ENCODE results near the gene SLC25A21.
A peak's percentile ranks its signal among the peaks of the same experiment; 100 is the strongest.
"Not testable (repeated sequence)": the region's sequence is repeated elsewhere in the genome, so short reads cannot be mapped to it uniquely, and the experiment has no call there.

SLC25A21 gene

DNA sequence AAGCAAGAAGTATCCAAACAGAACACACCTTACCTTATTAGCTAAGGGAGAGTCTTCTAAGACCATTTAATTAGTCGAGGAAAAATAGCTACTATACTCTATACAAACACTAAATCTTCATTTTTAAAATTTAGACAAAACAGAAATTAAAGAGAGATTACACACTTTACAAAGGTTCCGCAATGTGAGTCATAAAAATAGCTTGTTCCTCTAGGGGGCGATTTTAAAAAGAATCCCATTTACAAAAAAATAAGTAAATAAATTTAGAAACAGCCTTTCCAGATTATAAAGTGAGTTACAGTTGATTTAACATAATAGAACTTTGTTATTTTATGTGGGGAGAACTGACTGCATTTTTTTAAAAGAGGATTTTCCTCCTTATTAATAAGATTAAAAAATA lies 309.1 kb downstream of the SLC25A21 start:
- no peak for DNase-seq (ENCODE audit: low read depth)

DNA sequence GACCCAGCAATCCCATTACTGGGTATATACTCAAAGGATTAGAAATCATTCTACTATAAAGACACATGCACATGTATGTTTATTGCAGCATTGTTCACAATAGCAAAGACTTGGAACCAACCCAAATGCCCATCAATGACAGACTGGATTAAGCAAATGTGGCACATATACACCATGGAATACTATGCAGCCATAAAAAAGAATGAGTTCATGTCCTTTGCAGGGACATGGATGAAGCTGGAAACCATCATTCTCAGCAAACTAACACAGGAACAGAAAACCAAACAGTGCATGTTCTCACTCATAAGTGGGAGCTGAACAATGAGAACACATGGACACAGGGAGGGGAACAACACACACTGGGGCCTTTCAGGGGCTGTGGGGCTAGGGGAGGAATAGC lies 310.2 kb downstream of the SLC25A21 start:
- DNase-seq (ENCODE audit: low read depth): not testable (repeated sequence)

DNA sequence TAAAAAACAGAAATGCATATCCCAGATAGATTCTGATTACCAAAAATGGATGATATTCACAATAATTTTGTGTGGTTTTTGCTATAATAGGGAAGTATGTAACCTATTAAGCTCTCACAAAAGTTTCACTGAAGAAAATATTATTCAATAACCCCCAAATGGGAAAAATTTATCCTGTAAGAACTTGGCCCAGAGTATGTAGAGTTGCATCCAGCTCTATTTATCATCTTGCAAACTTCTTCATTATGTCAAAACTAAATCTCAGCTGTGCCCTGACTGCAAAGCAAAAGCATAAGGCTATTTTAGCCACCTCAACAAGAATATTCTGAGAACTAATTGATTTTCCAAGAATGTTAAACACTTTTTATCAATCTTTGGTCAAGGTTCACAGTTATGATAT lies 311.6 kb downstream of the SLC25A21 start:
- DNase-seq (ENCODE audit: low read depth): no peak

DNA sequence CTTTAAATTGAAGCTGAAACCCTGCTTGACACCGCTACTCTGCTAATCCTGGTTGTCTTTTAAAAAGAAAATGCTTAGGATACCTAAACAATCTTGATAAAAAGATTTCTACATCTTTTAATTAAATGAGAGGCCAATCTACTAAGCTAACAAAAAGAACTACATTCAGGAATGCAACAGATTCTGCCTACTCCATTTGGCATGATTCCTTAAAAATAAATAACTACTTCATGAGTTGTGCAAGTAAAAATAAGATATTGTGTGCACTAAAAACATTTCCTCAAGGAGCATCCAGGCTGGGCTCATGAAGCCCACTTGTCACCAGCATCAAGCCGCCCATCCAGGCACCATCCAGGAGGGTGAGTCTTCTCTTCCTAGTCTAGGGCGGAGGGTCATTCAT lies 313.3 kb downstream of the SLC25A21 start:
- DNase-seq (ENCODE audit: low read depth): no peak

DNA sequence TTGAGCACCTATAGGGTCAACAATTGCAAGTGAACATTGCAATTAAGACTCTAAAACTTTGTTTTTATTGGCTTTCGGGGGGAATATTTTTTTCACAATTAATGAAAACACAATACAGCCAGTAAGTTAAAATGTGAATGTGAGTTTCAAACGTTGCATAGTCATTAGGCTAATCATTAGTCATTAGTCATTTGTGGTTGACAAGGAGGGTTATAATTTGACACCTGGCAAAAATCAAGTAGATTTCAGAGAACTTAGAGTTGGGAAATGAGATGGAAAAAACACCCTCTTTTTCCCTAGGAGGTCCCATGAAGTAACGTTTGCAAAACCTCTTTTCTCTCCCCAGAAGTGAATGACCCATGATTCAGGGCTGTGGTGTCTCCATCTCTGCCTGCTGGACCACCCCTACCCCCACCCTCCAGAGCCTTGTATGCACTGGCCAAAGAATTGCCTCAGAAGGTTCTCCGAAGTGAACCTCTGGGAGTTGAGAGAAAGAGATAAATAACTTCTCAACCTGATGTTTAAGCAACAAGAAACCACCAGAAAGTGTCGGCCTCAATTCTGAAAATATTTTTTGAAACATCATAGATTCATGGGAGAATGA lies 314.5 kb downstream of the SLC25A21 start:
- no peak for DNase-seq (ENCODE audit: low read depth)

DNA sequence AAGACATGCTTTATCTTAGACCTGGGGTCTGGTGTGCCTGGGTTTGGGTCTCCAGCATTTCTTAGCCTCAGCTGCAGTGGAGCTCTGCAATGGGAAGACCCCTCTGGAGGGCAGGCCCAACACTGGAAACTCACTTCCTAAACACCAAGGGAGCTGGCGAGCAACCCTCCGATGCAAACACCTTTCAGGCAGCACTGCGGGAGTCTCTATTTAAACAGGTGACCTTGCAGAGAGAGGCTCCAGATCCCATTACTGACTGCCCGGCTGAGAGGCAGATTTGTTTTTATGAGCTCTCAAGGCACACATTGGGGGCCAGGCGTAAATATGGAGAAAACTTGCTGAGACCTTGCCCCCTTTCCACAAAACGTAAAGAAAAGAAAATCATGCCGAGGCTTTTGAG lies 315.3 kb downstream of the SLC25A21 start:
- no peak for DNase-seq (ENCODE audit: low read depth)

DNA sequence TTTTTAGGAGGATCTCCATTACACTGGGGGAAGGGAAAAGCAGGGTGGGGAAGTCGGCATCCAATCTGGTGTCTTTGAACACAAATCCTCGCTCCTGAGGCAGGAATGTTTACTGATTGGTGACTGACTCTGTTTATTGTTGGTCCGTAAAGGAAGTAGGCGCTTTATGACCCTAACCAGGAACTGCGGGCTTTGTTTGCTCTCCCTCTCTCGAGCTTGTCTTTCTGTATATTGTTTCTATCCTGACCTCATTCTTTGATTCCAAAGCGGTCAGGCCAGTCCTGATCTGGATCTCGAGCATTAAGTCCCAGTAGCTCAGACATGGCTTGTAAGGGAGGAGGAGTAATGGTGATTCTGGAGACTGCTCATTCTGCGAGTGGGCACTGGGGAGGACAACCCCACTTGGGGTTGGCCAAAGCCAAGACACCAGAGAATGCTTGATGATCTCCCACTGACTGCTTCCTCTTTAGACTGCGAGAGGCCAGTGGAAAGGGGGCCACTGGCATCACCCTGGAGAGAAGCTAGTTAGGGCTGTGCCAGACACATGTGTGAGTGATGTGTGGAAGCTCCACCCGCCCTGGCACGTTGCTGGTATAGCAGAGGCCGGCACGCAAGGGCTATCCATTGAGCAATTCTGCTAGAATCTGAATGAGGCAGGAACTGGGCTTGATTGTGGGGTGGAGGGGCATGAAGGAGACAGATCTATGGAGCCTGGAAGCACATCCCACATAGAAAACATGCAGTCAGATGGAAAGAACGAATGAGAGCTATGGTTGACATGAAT lies 316.1 kb downstream of the SLC25A21 start:
- DNase-seq (ENCODE audit: low read depth): no peak

DNA sequence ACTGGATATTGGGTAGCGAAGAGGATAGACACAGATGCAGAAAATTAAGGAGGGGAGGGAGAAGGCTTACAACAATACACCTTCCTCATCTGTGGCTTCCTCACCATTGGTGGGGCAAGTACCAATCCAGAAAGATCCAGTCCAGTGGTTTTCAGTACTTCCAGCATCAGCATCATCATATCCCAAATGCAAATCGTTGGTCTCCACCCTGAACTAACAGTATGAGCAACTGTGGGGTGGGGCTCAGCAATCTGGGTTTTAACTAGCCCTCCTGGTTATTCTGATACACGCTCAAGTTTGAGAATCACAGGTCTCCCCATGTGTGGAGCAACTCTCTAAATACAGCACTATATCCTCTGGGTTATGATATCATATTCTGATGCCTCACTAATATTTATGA lies 317.0 kb downstream of the SLC25A21 start:
- DNase-seq (ENCODE audit: low read depth): no peak

DNA sequence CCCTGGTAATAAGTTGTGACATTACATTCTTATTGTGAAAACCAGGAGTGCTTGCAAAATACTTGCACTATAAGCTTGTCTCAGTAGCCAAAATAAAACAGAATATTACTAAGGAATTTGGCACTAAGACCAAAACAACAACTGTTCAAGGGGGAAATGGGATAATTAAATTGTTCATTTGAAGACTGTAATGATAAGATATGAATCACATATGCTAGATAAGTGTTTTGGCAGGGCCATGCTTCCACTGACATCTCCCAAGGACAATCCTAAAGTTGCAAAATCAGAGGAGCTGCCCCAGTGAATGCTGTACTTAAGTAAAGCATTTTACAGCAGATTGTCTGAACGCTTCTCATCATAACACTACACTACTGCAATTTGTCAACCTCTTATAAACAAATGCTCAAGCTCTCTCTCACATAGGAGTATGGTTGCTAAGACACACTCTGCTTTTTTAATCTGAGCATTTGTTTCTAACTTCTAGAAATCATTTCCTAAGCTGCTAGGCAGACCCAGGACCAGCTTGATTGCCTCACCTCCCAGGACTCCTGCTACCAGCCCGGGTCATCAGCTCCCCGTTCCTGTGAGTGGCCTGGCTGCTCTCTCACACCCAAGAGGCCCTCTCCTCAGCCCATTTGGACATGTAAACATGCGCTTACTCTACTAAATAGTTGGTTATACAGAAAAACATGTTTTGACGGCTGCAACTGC lies 319.3 kb downstream of the SLC25A21 start:
- peak; percentile 49 for DNase-seq (ENCODE audit: low read depth)

DNA sequence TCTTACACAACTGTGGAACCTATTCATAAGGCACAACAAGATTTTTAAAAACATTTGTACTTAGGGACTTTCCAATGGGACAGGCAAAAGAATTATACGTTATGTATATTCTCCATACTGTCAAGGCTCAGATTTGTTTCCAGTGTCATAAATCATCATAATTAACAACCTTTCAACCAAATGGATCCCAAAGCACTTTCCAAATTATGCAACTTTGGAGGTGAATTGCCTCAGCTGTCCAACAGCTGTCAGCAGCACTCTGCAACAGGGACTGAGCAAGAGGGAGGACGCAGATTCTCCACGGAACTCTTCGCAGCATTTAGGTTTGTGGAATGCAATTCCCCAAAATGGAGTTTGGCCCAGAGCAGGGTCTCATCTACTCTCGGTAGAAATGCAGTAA lies 324.2 kb downstream of the SLC25A21 start:
- no peak for DNase-seq (ENCODE audit: low read depth)

DNA sequence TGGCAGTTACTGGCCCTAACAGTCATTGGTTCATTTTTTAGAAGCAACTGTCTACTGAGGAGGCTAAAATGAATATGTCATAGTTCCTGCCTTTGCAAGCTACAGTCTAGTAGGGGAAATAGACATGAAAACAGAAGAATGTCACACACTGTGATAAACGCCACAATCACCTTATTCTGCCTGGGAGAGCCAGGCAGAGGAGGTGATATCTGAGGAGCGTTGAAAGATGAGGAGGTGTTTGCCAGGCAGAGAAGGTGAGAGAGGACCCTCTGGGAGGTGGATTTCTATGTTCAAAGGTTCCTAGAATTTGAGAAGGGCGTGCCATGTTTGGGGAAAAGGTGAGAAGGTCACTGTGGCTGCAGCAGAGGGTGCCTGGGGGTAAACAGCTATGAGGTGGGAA lies 325.0 kb downstream of the SLC25A21 start:
- no peak for DNase-seq (ENCODE audit: low read depth)

DNA sequence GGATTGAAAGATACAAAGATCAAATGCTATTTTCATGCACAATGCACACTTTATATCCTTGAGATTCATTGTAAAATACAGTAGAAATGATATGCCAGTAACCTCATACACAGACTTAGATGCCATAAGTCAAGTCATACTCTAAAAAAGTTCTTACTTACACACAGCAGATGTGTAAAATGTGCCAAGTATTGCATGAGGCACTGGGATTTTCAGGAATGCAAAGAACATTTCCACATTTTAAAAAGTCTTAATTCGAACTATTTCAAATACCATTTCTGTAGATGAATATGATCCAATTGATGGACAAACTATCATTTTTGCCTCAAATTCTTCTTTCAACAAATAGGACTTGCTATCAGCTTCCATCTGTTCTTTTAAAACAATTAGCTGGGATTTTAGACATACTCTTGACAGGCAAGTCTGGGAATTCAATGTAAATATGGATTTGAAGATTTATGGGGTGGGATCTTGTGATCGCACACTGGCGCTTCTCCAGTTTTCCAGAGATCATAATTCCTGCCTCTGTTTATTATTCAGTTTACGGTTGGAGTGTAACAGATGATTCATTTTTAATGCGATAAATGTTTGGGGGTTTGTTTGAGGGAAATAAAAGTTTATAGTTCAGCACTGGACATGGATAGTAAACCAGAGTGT lies 326.9 kb downstream of the SLC25A21 start:
- DNase-seq (ENCODE audit: low read depth): no peak

DNA sequence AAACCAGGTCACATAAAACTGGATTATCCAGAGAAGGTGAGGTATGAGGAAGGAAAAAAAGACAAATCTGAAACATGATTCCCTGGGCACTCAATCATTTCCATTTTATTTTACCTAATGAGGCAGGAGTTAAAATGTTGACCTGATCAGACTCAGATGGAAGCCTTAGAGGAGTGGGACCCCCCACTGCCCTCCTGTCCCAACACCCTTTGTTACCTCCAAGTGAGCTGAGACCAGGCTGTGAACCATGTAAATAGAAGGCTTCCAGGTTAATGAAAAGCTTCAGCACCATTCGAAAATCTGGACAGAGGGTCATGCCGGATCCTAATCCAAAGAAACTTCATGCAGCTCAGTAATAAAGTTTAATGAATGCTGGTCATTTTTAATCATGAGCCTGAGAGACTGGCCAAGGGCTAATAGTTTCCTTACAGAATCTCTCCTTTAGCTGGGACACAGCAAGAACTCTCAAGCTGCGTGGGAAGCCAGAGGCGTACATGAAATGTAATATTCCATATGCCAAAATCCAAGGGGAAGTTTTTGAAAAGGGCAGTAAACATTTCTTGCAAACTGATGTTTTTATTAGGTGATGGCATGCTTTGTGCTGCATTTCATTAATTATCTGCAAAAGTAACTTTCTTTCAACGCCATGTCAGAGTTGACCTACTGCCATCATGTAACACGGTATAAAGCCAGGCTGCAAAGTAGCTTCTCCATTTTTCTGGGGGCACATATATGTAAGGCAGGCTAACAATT lies 327.8 kb downstream of the SLC25A21 start:
- no peak for DNase-seq (ENCODE audit: low read depth)

DNA sequence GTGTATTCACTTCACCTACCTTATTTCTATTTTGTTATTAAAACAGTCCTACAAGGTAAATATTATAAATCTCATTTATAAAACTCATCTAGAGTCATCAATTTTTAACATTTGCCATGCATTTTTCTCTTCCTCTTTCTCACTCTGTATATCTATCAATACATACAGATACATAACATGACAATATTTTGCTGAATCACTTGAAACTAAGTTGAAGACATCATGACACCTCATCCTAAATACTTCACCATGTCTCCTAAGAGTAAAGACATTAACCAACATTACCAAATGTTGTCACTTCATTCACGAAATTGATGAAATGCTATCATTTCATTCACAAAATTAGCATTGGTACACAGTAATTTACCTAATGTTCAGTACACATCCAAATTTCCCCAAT lies 329.0 kb downstream of the SLC25A21 start:
- DNase-seq (ENCODE audit: low read depth): no peak

DNA sequence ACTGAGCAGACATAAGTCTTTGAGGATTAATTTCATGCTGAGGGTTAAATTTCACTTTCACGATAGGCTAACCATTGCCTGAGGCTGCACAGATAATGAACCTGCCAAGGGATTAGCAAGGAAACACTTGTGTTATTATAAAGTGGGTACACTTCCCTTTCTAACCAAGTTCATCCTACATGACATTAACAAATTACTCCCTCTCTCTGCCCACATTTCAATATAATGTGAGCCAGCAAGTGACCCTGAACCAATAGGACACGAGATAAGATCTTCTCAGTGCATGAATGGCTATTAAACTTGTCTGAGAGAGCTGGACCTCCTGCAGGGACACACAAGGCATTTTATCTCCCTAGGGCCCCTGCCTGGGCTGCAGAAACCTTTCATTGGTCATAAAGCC lies 337.3 kb downstream of the SLC25A21 start:
- DNase-seq (ENCODE audit: low read depth): no peak

DNA sequence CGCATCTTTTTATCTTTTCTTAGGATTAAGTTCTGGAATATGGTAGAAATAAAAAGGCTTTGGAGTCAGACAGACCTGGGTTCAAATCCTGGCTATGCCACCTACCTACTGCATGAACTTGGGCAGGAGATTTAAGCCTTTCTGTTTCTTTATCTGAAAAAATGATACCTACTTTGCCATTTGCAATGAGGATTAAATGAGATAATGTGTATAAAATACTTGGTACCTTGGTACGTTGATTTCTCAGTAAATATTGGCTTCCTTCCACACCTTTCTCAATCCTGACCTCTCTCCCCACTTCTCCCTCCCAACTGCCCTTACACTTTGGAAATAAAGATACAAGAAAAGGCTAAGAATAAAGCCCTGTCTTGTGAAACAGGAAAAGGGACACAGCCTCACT lies 338.1 kb downstream of the SLC25A21 start:
- no peak for DNase-seq (ENCODE audit: low read depth)

DNA sequence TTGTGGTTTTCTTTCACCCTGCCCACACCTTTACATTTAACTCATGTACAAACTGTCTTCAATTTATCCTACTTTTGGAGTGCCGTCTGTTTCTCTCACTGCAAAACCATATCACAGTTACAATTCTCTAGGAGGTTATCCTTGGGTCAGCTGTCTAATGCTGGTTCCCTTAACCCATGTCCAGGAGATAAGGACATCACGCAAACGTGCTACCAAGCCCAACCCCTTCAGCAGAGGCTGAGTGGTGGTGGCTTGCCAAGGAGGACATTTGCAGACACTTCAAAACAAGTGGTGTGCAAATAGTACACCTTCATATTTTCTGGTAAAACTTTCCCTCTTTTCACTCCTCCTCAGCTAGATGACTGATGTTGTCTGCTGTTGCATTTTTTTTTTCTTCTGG lies 342.9 kb downstream of the SLC25A21 start:
- no peak for DNase-seq (ENCODE audit: low read depth)

DNA sequence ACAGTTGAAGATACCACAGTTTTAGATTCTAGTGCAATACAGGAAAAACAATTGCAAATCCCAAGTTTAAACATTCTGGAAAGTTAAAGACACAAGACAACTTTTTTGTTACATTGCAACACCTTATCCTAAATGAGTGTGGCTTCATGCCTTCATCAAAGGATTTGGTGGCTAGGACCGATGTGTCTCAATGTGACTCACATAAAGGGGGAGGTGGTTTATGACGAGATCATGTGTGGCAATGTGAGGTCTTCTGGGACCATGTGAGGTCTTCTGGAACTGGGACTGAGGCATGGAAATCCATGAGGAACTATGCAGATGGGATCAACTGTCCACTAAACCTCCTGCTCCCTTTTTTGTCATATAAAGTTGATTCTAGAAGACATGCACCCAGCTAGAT lies 344.5 kb downstream of the SLC25A21 start:
- no peak for DNase-seq (ENCODE audit: low read depth)

DNA sequence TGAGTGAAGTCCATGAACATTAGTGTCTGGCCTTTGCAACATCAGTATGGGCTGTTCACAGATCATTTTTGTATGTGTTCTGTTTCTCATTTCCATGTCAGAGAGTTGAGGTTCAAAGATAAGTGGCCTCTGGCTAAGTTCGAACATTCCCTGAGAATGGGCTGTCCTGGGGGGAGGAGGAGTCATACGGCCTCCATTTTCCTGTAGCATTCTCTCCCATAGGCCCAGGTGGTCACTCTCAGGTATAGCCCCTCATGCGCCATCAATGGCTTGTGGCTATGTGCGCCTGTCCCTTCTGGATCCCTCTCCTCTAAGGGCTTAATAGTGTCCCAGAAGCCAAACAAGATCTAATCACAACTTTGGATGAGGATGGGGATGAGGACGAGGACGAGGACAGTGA lies 345.8 kb downstream of the SLC25A21 start:
- no peak for DNase-seq (ENCODE audit: low read depth)

DNA sequence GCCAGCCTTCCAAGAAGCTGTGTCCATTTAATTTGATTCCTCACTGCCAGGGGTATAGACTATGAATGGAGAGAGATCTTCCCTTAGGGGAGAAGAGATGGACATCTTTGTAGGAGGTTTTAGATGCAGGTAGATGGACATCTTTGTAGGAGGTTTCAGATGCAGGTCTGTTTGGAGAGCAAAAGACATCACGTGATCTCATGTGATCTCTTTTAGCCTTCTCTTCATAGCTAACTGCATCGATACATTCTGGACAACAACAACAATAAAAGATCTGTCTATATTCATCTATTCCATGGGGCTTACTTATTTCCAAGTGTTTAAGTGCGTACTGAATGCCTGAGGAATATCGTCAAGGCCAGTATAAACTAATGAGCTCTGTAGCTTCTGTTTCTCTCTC lies 347.6 kb downstream of the SLC25A21 start:
- DNase-seq (ENCODE audit: low read depth): no peak

DNA sequence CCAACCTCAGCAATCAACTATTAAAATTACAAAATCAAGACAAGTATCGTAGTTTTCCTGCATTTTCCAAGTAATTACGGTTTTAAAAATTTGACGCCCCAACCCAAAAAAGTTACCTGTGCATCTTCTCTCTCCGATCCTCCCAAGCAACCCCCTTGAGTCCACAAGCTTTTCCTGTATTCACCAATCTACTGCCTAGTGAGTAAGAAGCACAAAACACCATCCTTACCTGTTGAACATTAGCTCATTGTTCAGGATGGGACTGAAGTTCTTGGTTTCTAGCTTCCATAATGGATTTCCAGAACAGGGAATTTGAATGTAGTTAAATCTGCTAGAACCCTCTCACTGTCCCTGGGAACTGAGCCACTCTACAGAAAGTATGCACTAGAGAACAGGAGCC lies 348.8 kb downstream of the SLC25A21 start:
- no peak for DNase-seq (ENCODE audit: low read depth)

DNA sequence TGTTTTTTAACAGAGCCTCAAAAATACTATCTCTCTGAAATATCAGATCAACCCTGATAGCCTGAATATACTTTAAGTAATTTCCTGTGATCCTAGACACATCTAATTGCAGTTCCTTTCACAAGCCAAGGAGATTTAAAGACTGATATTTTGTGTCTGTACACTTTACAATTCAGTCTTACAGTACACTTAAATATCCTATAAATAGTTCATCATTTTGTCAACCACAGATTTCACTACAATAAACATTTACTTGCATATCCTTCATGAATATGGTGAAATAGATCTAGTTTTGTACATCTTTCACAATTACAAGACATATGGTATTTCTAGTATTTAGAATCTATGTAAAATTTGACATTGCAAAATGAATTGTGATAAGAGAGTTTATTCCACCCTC lies 349.7 kb downstream of the SLC25A21 start:
- no peak for DNase-seq (ENCODE audit: low read depth)
